Measurements from ENCODE around the gene ALOX5.
"Not testable (repeated sequence)": the region's sequence is repeated elsewhere in the genome, so short reads cannot be mapped to it uniquely, and the experiment has no call there.

Gene ALOX5

DNA sequence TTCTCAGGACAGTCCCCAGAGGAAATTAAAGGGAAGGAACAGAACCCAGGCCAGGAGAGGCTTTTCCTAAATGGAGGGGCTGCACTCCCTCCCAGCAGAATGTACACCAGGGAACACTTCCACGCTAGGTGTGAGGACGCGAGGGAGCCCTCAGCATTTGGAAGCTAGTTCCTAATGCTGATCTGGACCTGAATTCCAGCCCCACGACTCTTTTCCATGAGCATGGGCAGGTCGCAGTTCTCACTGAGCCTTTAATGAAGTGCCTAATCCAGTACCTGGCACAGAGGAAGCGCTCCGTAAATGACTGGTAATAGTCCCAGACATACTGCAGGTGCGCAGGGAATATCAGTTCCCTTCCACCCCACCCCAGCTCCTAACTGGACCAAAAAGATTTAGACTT is 1.1 kb downstream of the ALOX5 start:
- DNase-seq: no peak

DNA sequence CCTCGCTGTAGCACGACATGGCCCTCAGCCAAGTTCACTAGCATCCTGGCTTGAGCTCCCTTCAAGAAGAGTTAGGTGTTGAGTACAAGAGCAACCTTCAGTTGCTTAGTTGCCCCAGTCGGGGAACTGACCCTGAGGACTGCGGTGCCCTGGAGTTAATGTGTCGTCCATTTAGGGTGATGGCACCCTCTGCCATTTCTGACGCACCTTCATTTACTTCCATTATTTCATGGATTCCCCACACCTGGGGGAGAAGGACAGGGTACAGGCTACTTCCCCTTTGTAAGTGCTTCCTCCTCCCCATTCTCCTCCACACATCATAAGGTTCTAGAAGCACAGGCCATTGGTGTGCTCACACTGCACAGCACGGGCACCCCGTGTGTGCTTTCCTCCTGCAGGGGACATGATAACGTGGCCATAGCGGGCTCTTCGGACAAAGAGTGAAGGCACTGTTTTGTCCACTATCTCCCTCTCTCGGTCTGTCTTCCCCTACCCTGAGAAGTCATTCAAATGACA is 1.8 kb downstream of the ALOX5 start:
- DNase-seq: no peak

DNA sequence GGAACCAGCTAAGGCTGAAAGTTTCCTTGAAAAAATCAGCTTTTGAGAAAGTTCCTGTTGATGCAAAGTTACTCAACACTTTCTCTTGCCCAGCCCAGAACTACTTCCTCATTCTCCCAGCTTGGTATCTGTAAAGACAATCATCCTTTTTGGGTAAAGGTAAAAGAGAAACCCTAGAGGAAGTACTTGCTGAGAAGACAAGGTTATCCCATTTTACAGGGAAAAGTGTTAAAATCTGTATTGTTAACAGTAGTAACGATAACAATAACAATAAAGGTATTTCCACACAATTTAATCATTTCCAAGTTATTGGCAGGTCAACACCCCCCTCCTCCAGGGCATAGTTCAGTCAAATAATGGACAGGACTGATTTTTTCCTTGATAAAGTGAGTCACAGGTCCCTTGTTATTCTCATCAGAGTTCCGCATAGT is 2.4 kb downstream of the ALOX5 start:
- no peak for DNase-seq

DNA sequence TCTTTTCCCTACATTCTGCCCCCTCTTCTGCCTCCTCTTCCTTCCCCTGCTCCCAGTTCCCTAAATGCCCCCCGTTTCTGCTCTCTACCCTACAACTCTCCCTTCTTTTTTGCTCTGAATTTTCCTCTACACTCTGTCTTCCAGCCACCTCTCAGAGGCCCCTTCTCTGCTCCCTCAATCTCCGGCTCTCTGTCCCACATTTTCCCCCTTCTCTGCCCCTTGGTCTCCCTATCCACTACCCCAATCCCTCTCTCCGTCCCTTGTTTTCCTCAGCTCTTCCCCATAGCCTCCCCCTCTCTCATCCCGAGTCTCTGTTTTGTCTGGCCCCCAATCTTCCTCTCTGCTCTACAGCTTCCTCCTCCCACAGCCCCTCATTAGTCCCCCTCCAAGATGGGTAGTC is 3.3 kb downstream of the ALOX5 start:
- DNase-seq: no peak

DNA sequence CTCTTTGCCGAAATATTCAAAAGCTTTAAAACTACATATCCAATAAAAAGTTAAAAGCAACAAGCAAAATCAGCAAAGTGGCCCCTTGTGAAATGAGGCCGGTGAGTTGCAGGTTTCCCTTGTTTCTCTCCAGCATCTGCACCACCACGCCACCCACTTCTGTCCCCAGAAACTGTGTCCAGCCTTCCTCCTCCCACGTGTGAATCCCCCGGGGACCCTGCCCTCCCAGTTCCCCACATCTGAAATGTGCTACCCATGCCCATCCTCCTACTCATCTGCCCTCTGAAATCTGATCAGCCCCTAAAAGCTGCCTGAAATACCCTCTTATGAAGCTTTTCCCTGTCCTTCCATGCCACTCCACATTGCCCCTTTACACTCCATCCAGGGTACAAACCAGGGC is 3.8 kb downstream of the ALOX5 start:
- DNase-seq: no peak

DNA sequence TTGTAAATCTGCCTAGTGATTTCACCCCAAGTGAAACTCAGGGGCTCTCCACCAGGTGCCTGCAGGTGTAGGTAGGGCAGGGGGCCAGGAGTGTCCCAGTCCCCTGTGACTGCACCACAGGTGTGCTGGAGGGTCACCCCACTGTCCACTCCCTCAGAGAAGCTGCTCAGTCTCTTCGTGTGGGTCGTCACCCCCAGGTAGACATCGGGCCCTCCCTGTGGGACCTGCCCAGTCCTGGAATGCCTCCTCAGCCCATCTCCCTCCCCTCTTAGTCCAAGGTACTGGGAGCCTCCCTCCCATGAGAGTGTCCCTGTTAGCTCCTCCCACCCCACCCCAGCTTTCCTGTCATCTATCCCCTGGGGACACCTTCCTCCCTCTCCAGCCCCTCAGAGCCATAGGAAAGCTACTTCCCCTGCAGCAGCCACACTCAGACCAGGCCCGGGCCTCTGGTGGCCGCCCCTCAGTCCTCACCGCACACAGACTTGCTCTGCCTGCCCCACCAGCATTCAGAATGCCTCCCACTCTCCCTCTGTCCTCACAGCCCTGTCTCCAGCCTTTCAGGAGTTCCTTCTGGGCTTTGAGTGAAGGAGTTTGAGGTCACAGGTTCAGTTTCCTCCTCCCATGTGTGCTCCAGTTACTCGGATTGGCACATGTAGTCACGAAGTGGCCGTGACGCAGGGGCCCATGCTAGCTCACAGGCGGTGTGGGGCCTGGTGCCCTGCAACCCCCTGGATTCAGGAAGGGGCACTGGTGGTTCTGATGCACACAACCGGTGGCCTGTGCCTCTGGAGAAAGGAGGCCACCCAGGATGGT is 5.1 kb downstream of the ALOX5 start:
- no peak for DNase-seq

DNA sequence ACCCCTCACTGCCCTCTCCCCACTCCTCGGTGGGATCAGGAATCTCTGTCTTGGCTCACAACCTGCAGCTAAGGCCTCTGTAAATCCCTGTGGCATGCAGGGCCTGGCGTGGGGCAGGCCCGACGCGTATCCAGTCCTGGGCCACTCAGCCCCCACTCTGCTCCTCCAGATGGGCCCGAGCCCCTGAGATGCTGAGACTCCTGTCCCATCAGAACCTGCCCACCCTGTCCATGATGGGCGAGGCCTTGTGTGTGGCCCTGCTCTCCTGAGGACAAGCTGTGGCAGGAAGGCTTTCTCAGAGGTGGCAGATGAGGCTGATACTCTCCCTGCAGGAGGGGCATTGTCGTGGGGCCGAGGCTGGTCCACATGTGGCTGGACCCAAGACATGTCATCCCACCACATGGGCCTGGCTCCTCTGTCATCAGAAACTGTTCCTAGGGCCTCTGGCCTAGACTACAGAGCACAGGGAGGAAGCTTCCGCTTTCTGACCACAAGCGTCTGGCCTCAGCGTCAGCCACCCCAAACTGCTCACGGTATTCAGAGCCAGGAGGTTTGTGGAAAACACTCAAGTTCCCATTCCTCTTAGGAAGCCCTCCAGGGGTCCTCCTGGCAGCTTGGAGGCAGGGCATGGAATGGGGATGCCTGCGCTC is 6.0 kb downstream of the ALOX5 start:
- DNase-seq: no peak

DNA sequence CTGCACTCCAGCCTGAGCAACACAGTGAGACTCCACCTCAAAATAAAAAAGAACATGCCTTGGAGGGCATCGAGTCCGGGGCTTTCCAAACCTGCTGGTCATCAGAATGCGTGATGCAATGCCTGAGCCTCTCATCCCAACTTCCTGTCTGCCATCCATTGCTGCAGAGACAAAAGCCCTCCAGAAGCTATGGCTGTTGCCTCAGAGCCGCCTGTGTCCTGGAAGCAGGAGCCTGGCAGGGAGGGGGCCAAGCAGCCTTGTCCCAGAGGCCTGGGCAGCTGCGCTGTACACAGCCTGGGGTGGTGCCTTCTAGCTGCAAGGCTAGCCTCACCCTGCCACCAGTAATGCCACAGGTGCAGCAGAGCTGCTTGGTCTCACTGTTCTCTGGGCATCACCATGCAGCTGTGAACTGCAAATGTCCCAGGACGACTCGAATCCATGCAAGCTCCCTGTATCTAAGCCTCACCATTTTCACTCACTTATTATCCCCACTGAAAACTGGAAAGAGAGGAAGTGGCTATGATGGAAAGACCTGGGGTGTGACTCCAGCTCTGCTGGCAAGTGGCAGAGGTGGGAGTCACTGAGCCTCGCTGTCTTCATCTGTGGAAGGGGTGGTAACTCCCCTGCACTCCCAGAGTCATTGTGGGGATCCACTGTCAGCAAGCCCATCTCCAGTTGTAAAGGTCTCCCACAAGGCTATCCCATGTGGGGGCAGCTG is 7.0 kb downstream of the ALOX5 start:
- DNase-seq: no peak

DNA sequence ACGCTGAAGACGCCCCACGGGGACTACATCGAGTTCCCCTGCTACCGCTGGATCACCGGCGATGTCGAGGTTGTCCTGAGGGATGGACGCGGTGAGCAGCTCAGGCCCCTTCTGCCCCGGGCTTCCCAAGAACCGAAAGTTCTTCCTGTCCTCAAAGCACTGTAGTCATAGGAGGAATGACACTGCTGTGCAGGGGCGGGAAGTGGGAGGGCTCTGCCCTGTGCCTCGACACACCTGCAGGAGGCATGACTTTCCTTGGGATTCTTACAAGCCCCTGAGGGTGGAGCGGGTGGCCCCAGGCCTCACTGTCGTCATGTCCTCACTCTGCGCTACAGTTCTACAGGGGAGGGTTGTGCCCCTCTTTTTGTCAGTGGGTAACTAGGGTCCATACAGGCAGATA is 8.6 kb downstream of the ALOX5 start:
- DNase-seq: no peak

DNA sequence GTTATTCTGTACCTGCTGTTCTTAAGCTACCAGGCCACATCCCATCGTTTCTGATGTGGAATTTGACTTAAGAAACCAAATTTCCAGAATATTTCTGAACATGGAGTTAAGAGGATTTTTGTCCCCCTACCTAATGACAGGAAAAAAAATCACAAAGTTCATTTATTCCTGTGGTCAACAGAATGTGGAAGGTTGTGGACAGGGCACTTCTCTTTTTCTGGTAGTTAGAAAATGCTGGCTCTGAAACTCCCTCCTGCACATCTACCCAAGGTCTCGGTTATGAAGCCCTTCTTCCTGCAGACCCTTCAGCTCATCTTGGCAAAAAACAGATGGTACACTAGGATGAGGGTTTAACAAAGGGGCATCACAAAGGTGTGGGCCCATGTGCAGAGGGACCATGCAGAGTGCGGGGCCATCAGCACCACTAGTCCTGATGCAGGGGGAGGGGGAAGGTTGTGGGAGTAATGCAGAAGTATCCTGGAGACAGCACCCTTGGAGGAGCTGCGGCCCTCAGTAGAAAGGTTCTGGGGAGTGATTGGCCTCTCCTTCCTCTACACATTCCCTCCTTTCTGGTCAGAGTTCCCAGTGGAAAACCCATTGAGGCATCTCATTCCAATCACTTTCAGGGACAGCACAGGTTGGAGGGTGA is 9.8 kb downstream of the ALOX5 start:
- no peak for DNase-seq

DNA sequence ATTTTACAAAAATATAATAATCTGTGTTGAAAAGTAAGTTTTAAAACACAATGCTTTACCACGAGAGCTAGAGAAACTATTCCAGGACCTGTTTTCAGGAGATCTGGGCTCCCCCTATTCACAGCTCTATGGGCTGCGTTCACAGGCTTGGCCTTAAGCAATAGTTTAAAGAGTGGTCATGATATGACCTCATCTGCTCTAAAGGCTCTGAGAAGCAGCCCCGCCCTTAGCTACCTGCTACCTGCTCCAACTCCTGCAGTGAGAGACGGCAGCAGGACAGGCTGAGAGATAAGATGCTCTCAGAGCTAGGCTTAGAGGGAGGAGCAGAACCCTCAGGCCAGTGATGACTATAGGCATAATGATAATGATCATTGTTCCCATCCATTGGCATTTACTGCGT is 12.6 kb downstream of the ALOX5 start:
- no peak for DNase-seq

DNA sequence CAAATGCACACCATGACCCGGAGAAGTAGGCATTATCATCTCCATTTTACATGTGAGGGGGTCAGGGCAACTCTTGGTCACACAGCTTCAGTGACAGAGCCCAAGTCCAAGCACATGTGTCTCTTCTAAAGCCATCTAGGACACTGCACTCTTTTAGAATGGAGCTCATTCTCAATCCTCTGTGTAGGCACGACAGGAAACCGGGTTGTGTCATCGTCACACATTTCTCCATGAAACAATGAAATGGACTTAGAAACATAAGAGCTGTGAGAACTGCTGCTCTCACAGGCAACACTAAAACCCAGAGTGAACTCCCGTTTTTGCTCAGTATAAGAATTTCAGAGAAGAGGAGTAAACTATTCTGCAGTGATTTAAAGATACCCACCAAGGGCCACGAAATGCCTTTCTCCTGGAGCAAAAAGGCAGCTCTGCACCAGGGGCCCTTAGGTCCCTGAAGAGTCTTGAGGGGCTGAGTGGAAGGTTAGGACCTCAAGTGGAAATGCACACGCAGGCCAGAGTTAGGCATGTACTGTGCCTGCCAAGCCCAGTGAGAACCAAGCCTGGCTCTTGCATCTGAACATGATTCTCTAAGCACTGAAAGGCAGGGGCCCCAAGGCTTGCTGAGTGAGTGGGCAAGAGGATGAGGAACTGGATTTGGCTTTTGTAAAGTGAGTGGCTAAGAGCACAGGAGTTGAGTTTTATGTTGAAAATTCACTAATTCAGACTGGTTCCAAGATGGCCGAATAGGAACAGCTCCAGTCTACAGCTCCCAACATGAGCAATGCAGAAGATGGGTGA is 13.3 kb downstream of the ALOX5 start:
- no peak for DNase-seq

DNA sequence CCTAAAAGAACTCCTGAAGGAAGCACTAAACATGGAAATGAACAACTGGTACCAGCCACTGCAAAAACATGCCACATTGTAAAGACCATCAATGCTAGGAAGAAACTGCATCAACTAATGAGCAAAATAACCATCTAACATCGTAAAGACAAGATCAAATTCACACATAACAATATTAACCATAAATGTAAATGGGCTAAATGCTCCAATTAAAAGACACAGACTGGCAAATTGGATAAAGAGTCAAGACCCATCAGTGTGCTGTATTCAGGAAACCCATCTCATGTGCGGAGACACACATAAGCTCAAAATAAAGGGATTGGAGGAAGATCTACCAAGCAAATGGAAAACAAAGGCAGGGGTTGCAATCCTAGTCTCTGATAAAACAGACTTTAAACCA is 15.7 kb downstream of the ALOX5 start:
- DNase-seq: not testable (repeated sequence)

DNA sequence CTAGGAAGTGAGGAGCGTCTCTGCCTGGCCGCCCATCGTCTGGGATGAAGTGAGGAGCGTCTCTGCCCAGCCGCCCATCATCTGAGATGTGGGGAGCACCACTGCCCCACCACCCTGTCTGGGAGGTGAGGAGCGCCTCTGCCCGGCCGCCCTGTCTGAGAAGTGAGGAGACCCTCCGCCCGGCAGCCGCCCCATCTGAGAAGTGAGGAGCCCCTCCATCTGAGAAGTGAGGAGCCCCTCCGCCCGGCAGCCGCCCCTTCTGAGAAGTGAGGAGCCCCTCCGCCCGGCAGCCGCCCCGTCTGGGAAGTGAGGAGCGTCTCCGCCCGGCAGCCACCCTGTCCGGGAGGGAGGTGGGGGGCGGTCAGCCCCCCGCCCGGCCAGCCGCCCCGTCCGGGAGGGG is 17.6 kb downstream of the ALOX5 start:
- not testable (repeated sequence) for DNase-seq

DNA sequence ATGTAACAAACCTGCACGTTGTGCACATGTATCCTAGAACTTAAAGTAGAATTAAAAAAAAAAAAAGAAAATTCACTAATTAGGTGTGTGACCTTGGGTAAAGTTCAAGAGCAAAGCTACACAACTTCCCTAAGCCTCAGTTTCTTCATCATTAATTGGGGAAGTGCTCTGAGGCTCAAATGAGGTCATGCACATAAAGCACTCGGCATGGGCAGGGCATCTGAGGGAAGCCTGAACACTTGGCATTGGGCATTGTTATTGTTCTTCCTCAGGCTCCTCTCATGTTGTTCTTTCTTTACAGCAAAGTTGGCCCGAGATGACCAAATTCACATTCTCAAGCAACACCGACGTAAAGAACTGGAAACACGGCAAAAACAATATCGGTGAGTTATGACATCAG is 21.5 kb downstream of the ALOX5 start:
- no peak for DNase-seq

DNA sequence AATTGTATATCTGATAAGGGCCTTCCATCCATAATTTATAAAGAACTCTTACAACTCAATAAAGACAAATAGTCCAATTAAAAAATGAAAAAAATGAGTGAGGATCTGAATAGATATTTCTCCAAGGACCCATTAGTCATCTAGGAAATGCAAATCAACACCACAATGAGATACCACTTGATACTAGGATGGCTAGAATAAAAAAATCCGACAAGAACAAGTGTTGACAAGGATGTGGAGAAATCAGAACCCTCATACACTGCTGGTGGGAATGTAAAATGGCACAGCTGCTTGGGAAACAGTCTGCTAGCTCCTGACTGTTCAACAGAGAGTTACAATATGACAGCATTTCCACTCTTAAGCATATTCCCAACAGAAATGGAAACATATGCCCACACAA is 24.6 kb downstream of the ALOX5 start:
- DNase-seq: no peak

DNA sequence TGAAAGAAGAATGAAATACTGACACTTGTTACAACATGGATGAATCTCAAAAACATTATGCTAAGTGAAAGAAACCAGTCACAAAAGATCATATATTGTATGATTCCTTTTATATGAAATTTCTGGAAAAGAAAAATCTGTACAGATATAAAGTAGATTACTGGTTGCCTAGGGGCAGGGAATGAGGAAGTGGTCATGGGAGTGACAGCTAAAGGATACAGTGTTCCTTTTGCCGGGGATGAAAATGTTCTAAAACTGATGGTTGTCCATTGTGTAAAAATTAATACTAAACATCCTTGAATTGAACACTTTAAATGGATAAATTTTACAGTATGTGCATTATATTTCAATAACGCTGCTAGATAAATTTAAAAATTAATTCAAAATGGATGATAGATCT is 25.1 kb downstream of the ALOX5 start:
- DNase-seq: no peak

DNA sequence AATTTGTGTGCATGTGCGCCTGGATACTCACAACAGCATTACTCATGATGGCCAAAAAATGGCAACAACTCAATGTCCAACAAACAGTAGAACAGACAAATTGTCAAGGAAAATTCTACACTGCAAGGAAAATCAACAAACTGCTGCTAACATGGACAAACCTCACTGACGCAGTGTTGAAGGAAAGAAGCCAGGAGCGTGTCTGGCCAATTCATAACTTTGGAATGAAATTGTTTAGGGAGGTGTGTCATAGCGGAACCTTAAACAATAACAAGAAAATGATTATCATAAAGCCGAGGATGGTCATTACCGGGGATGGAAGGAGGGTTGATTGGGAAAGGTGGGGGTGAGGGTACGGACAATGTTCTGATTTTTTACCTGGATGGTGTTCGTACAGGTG is 29.1 kb downstream of the ALOX5 start:
- DNase-seq: no peak

DNA sequence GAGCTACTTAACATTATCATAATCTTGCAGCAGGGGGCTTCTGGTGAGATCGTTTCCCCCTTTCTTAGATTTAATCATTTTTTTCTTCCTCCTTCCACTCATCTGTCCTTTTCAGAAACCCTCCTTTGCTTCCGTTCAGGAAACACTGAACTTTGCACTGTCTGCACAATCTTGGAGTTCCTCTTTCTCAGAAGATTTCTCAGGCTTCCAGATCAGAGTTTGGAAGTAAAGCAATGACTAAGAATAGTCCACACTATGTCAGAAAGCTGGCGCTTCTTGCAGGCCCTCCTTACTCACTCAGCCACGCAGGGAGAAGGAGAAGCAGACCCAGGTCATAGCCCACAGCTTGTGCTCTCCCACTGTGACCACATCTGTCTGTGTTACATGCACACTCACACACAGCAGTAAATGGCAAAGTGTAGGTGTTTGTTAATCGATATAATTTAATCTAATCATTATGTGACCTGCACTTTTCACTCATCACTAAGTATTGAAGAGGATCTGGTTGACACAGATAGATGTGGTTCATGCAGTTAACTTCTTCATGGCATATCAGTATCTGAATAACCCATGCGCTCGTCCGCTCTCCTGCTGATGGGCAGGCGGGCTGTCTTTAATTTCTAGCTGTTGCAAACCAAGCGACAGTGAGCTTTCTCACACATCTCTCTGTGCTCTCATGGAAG is 30.2 kb downstream of the ALOX5 start:
- no peak for DNase-seq

DNA sequence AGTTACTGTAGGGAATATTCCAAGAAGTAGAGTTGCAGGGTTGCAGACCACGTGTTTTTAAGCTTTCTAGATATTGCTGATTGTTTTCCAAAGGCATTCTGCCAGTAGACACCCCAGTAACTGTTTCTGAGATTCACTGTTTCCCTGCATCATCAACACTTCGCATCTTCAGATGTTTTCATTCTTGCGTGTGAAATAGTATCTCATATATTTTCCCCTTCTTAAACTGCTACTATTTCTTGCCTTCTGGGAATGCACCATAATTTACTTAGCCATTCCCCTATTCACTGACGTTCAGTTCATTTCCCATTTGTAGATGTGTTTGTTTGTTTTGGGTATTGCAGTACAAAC is 30.7 kb downstream of the ALOX5 start:
- DNase-seq: no peak

DNA sequence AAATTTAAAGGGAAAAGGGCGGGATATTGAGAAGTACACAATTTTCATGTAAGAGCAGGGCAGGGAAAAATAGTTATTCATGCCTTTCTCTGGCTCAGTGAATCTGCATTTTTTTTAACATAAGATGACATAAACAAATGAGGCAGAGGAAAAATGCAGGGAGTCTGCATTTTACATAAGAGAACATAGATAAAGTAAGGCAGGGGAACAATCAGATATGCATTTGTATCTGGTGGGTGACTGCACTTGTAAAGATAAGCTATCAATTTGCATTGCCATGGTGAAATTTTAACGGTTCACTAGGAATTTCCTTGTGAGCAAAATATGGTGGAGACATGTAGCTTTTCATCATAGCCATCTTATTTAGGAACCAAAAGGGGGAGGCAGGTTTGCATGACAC is 33.5 kb downstream of the ALOX5 start:
- DNase-seq: no peak
